GM12878 (cell line): ENCODE results near the gene ATF6B.

Experiments
- CEBPB ChIP-seq, 2 experiments: fragments of 150-350 bp in 1 of 2; IDR thresholded peaks; 2 replicates each; pipeline ENCODE4 v1.6.1; 2012 to 2014; ENCODE audit warnings: low read depth in 2 of 2, low read length in 2 of 2, borderline replicate concordance in 1 of 2, inconsistent platforms in 1 of 2
- EP300 ChIP-seq, 2 experiments: fragments of 150-350 bp in 1 of 2; IDR thresholded peaks; 2 replicates each; pipeline ENCODE4 v1.6.1; 2011 to 2012; ENCODE audit warnings: low read depth in 2 of 2, low read length in 2 of 2, borderline replicate concordance in 1 of 2, improper control_type of control experiment in 1 of 2, inconsistent platforms in 1 of 2; ENCODE audit not compliant: control insufficient read depth in 1 of 2
- EZH2 ChIP-seq: IDR thresholded peaks from 2 replicates; pipeline ENCODE4 v1.6.1; 2012; ENCODE audit warnings: low read depth, mild to moderate bottlenecking, control low read depth, inconsistent platforms, low read length, borderline replicate concordance; ENCODE audit not compliant: control insufficient read depth
- FOXM1 ChIP-seq: IDR thresholded peaks from 2 replicates; pipeline ENCODE4 v1.6.1; 2012; ENCODE audit warnings: low read depth, mild to moderate bottlenecking, inconsistent platforms, low read length, moderate library complexity
- KAT2A ChIP-seq: conservative IDR thresholded peaks from 2 replicates; pipeline ENCODE4 v1.6.1; 2011; ENCODE audit warnings: low read depth, low read length; ENCODE audit not compliant: control insufficient read depth
- KDM1A ChIP-seq: fragments of 200-600 bp; sonication (generic); IDR thresholded peaks from 2 replicates; pipeline ENCODE4 v1.6.1; 2016; ENCODE audit warnings: borderline replicate concordance
- MEF2A ChIP-seq: IDR thresholded peaks from 2 replicates; pipeline ENCODE4 v1.6.1; 2011; ENCODE audit warnings: low read depth, mild to moderate bottlenecking, low read length, moderate library complexity; ENCODE audit not compliant: insufficient read depth
- NFIC ChIP-seq: IDR thresholded peaks from 2 replicates; pipeline ENCODE4 v1.6.1; 2012; ENCODE audit warnings: low read depth, mild to moderate bottlenecking, inconsistent platforms, low read length, moderate library complexity
- POLR2AphosphoS5 ChIP-seq: IDR thresholded peaks from 2 replicates; pipeline ENCODE4 v1.6.1; 2011; ENCODE audit warnings: mild to moderate bottlenecking, low read length, inconsistent platforms
- YY1 ChIP-seq: IDR thresholded peaks from 2 replicates; pipeline ENCODE4 v1.6.1; 2011; ENCODE audit warnings: low read depth, mild to moderate bottlenecking, low read length
- TF ChIP-seq, protein P1 (sequence below), 3 experiments: IDR thresholded peaks in 2 of 3; conservative IDR thresholded peaks in 1 of 3; 2 replicates each; pipeline ENCODE4 v1.5.1; 2011; ENCODE audit warnings: low read depth in 3 of 3, low read length in 3 of 3, mild to moderate bottlenecking in 3 of 3, control low read depth in 2 of 3, moderate library complexity in 2 of 3, inconsistent platforms in 1 of 3, mixed read lengths in 1 of 3; ENCODE audit not compliant: control insufficient read depth in 2 of 3, insufficient read depth in 1 of 3; ENCODE audit errors: extremely low read depth in 1 of 3

DNA sequence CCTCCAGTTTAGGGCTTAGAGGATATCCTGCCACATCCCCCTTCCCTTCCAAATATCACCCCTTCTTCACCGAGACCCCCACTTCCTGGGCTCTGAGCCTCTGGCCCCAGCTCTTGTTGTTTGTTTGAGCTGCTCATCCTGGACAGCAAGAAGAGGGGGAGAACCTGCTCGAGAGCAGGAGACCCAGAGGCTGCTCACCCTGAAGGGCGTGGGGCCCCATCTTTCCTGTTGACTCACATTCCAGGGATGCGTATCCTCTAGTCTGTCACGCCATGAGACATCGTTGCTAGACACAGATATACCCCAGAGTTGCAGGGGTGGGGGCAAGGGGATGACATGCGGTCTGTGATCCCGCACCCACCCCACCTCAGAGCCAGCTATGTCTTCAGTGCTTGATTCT, 13.2 kb downstream of the ATF6B start:
- TF ChIP-seq POLR2AphosphoS5: no peak; the same call in 1 of the 2 replicates
- no peak for TF ChIP-seq YY1
- no peak for TF ChIP-seq KDM1A
- TF ChIP-seq, protein P1, sequence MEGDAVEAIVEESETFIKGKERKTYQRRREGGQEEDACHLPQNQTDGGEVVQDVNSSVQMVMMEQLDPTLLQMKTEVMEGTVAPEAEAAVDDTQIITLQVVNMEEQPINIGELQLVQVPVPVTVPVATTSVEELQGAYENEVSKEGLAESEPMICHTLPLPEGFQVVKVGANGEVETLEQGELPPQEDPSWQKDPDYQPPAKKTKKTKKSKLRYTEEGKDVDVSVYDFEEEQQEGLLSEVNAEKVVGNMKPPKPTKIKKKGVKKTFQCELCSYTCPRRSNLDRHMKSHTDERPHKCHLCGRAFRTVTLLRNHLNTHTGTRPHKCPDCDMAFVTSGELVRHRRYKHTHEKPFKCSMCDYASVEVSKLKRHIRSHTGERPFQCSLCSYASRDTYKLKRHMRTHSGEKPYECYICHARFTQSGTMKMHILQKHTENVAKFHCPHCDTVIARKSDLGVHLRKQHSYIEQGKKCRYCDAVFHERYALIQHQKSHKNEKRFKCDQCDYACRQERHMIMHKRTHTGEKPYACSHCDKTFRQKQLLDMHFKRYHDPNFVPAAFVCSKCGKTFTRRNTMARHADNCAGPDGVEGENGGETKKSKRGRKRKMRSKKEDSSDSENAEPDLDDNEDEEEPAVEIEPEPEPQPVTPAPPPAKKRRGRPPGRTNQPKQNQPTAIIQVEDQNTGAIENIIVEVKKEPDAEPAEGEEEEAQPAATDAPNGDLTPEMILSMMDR (IDR thresholded peaks at IDR 0.05 in 2 of 3, conservative IDR thresholded peaks at IDR 0.05 in 1 of 3; ENCODE audit: control insufficient read depth in 2 of 3, extremely low read depth in 1 of 3, insufficient read depth in 1 of 3, low read depth in 3 of 3, low read length in 3 of 3): no peak
- no peak for TF ChIP-seq CEBPB (IDR thresholded peaks at IDR 0.05; ENCODE audit: borderline replicate concordance in 1 of 2, low read depth in 2 of 2, low read length in 2 of 2)
- TF ChIP-seq EZH2: no peak
- TF ChIP-seq MEF2A: no peak
- TF ChIP-seq KAT2A: no peak
- no peak for TF ChIP-seq NFIC
- no peak for TF ChIP-seq EP300 (IDR thresholded peaks at IDR 0.05; ENCODE audit: borderline replicate concordance in 1 of 2, control insufficient read depth in 1 of 2, low read depth in 2 of 2, low read length in 2 of 2)
- no peak for TF ChIP-seq FOXM1
